K562 (cell line): ENCODE results near the gene LMTK2. TPM values are rescaled to one million over a fixed set of nuclear protein-coding genes. Genes with fewer than 3 reads are reported as not detected.

Experiments used
- ATAC-seq: fragments of 200-7000 bp; cut with Tn5 transposase; 3 replicates; pipeline ENCODE4 v1.9.1; 2020; ENCODE audit warnings: moderate library complexity
- BruUV-seq: library from RNA; stranded (reverse); fragments of 400-500 nt; replicated peaks from 2 replicates; lab custom pipeline; 2021; lab: Mats Ljungman, UMichigan
- CTCF ChIA-PET: fragments of 300-600 bp; formaldehyde crosslinking; extraction: SDS; loops from one replicate; lab custom pipeline; 2021; ENCODE audit warnings: low intra/inter-chr PET ratio; lab: Yijun Ruan, JAX
- POLR2A ChIA-PET: fragments of 300-600, 350-650 bp; sonication (Branson Sonifier 250); formaldehyde crosslinking; extraction: SDS; loops from one replicate; lab custom pipeline; 2021; ENCODE audit warnings: antibody characterized with exemption, inconsistent platforms; lab: Yijun Ruan, JAX
- DNase-seq, 4 experiments: peaks; one replicate each; pipeline versions ENCODE4 v3.0.0 to v3.0.0-alpha.2; 2011 to 2018; ENCODE audit warnings: low spot score in 3 of 4, mixed read lengths in 3 of 4; ENCODE audit errors: extremely low read depth in 1 of 4
- FAIRE-seq: peaks from 2 replicates; lab custom pipeline; 2011; peaks lifted over from hg19 to GRCh38; lab: Jason Lieb, UNC
- H2AFZ ChIP-seq: 2 replicates; pipeline ENCODE4 v1.6.0; 2011; ENCODE audit warnings: low read depth, low read length, control low read depth, inconsistent platforms
- H3K27ac ChIP-seq: fragments of 200-600 bp; 3 replicates; pipeline ENCODE4 v1.8.0; 2011; ENCODE audit warnings: low read depth, mild to moderate bottlenecking, control low read depth, inconsistent platforms, low read length, moderate library complexity, mixed read lengths; ENCODE audit errors: extremely low read depth
- H3K27me3 ChIP-seq, 2 experiments: fragments of 300-600 bp in 1 of 2; 2 replicates in 1 of 2; 3 replicates in 1 of 2; pipeline versions ENCODE4 v1.6.0 to v1.8.0; 2011; ENCODE audit warnings: inconsistent platforms in 2 of 2, low read length in 2 of 2, mild to moderate bottlenecking in 1 of 2, mixed read lengths in 1 of 2, moderate library complexity in 1 of 2; ENCODE audit not compliant: control insufficient read depth in 2 of 2, insufficient read depth in 2 of 2
- H3K36me3 ChIP-seq: fragments of 300-600 bp; 3 replicates; pipeline ENCODE4 v1.8.0; 2011; ENCODE audit warnings: mild to moderate bottlenecking, low read length, inconsistent platforms; ENCODE audit not compliant: control insufficient read depth, insufficient read depth
- H3K4me1 ChIP-seq, 2 experiments: fragments of 200-600 bp in 1 of 2; replicated peaks in 1 of 2; 2 replicates in 1 of 2; 3 replicates in 1 of 2; pipeline versions ENCODE4 v1.5.1 to v1.8.0; 2011; ENCODE audit warnings: inconsistent platforms in 2 of 2, low read length in 2 of 2, mild to moderate bottlenecking in 1 of 2, mixed read lengths in 1 of 2, moderate library complexity in 1 of 2; ENCODE audit not compliant: control insufficient read depth in 2 of 2, insufficient read depth in 2 of 2
- H3K4me2 ChIP-seq: 2 replicates; pipeline ENCODE4 v1.6.1; 2011; ENCODE audit warnings: low read length, control low read depth, inconsistent platforms, mixed read lengths; ENCODE audit not compliant: insufficient read depth
- H3K4me3 ChIP-seq: fragments of 200-600 bp; sonication (generic), shearing (Covaris generic); 2 replicates; pipeline ENCODE4 v1.5.1; 2016; ENCODE audit warnings: control low read depth, inconsistent platforms
- H3K79me2 ChIP-seq: fragments of 200-600 bp; 3 replicates; pipeline ENCODE4 v1.8.0; 2011; ENCODE audit warnings: low read length, inconsistent platforms; ENCODE audit not compliant: control insufficient read depth, insufficient read depth
- H3K9ac ChIP-seq, 2 experiments: 2 replicates each; pipeline versions ENCODE4 v1.6.0 to v1.6.1; 2011; ENCODE audit warnings: low read depth in 2 of 2, low read length in 2 of 2, control low read depth in 1 of 2, inconsistent platforms in 1 of 2, mild to moderate bottlenecking in 1 of 2, mixed read lengths in 1 of 2; ENCODE audit not compliant: insufficient read depth in 1 of 2
- H3K9me1 ChIP-seq: one replicate; pipeline ENCODE4 v1.6.0; 2011; ENCODE audit warnings: inconsistent platforms, mild to moderate bottlenecking, low read length, moderate library complexity; ENCODE audit not compliant: control insufficient read depth, insufficient read depth
- H3K9me3 ChIP-seq: replicated peaks from 2 replicates; pipeline ENCODE4 v1.5.1; 2011; ENCODE audit warnings: low read depth, low read length, inconsistent platforms; ENCODE audit not compliant: control insufficient read depth, insufficient read depth
- H4K20me1 ChIP-seq: replicated peaks from 2 replicates; pipeline ENCODE4 v1.6.1; 2011; ENCODE audit warnings: low read length, inconsistent platforms, mixed read lengths; ENCODE audit not compliant: control insufficient read depth, insufficient read depth
- BCL6 ChIP-seq: fragments of 250-450 bp; sonication (Bioruptor Pico); IDR thresholded peaks from 2 replicates; pipeline ENCODE4 v1.4.0; 2020
- BRD9 ChIP-seq: fragments of 450-650 bp; IDR thresholded peaks from 2 replicates; pipeline ENCODE4 v1.6.1; 2018; ENCODE audit warnings: low read depth; ENCODE audit not compliant: partially characterized antibody
- CREBBP ChIP-seq: IDR thresholded peaks from one replicate; pipeline ENCODE4 v1.6.1; 2012; ENCODE audit warnings: low read depth, mild to moderate bottlenecking, control low read depth, inconsistent platforms, low read length
- FOS ChIP-seq: IDR thresholded peaks from 3 replicates; pipeline ENCODE4 v1.6.1; 2011; ENCODE audit not compliant: insufficient read length; ENCODE audit errors: extremely low read depth
- GABPB1 ChIP-seq: sonication (generic); formaldehyde crosslinking; IDR thresholded peaks from 2 replicates; pipeline ENCODE4 v1.8.0; 2022; ENCODE audit warnings: mild to moderate bottlenecking, missing genetic modification reagents
- HCFC1 ChIP-seq: IDR thresholded peaks from 2 replicates; pipeline ENCODE4 v1.6.1; 2012; ENCODE audit warnings: low read depth, low read length, improper control_type of control experiment
- MBD2 ChIP-seq: sonication (generic); IDR thresholded peaks from 2 replicates; pipeline ENCODE4 v1.6.1; 2016; ENCODE audit warnings: low read depth, borderline replicate concordance
- MTA1 ChIP-seq: fragments of 450-650 bp; IDR thresholded peaks from 2 replicates; pipeline ENCODE4 v1.6.1; 2017; ENCODE audit warnings: borderline replicate concordance
- PCBP1 ChIP-seq: fragments of 200-400 bp; formaldehyde crosslinking; IDR thresholded peaks from 2 replicates; pipeline ENCODE4 v1.6.1; 2018; ENCODE audit warnings: mild to moderate bottlenecking, low read depth, low read length; ENCODE audit not compliant: poor library complexity, severe bottlenecking
- POLR2A ChIP-seq: fragments of 450-650 bp; conservative IDR thresholded peaks from 2 replicates; pipeline ENCODE4 v1.6.1; 2016
- POLR3G ChIP-seq: IDR thresholded peaks from 2 replicates; pipeline ENCODE4 v1.6.1; 2011; ENCODE audit not compliant: insufficient read length, insufficient replicate concordance; ENCODE audit errors: extremely low read depth
- RBFOX2 ChIP-seq: fragments of 200-400 bp; formaldehyde crosslinking; IDR thresholded peaks from 2 replicates; pipeline ENCODE4 v1.6.1; 2017; ENCODE audit warnings: low read depth, mild to moderate bottlenecking, low read length, moderate library complexity
- STAG1 ChIP-seq: sonication (generic); formaldehyde crosslinking; IDR thresholded peaks from 2 replicates; pipeline ENCODE4 v1.5.0; 2020; ENCODE audit warnings: missing genetic modification reagents, borderline replicate concordance
- ZNF407 ChIP-seq: fragments of 450-650 bp; IDR thresholded peaks from 2 replicates; pipeline ENCODE4 v1.6.1; 2016; ENCODE audit warnings: low read depth
- whole genome bisulfite sequencing: fragments of 100-300 bp; shearing (Covaris generic); methylation state at CpG from one replicate; pipeline ENCODE4 v1.1.6; 2016; ENCODE audit warnings: low coverage, mixed read lengths; ENCODE audit not compliant: insufficient coverage; ENCODE audit errors: missing lambda C conversion rate; 5-methylcytosine and 5-hydroxymethylcytosine counted together
- in situ Hi-C: fragments of 300-500 bp; cut with MboI; formaldehyde crosslinking; loops from 4 replicates; pipeline ENCODE4 v1.15.0; 2018; ENCODE audit warnings: inconsistent platforms, mixed read lengths
- intact Hi-C: fragments of 100-400 bp; cut with micrococcal nuclease; formaldehyde crosslinking; loops from 2 replicates; pipeline ENCODE4 v1.14.2; 2022
- polyA plus RNA-seq, 8 experiments: library from polyadenylated mRNA; depleted of rRNA in 4 of 8; stranded (reverse) in 5 of 8; unstranded in 3 of 8; fragments of >200 nt; fragmentation: Nextera tagmentation in 2 of 8; fragmentation: Illumina TruSeq in 1 of 8; extraction: Ambion mirVana in 2 of 8; extraction: Trizol in 1 of 8; gene quantifications; 2 replicates each; pipeline versions ENCODE4 v1.2.1 to v1.2.3, GENCODE V29; 2011 to 2014; ENCODE audit warnings: inconsistent platforms in 1 of 8, missing spikeins in 1 of 8
- total RNA-seq, 7 experiments: library from RNA; depleted of rRNA in 6 of 7; stranded (reverse); fragments of >200 nt in 6 of 7; fragmentation: Illumina TruSeq in 2 of 7; extraction: Trizol in 2 of 7; gene quantifications; 2 replicates each; pipeline versions ENCODE4 v1.2.1 to v1.2.3, GENCODE V29; 2011 to 2021; ENCODE audit warnings: low replicate concordance in 1 of 7

The LMTK2 gene
- total and polyA plus RNA-seq, 9 of the 15 experiments (the other 6 are each of a cell fraction or from before 2014, with no cell fraction given): 0.78 to 16.4 (median 6.3) TPM

GRCh38 chr7:98251601-98252424, 145.2 kb downstream of the LMTK2 start, which contains the start of gene TECPR1:
TECPR1 (minus strand) TSS chr7:98252232; CDS start chr7:98246146, 6,086 bp downstream.
- H3K4me2 ChIP-seq: peak within 1 kb of the TSS; percentile 91
- CTCF ChIA-PET: interaction anchor here (0.6 to 0.7 kb wide), 2 partner anchors 9 to 152 kb away, joined by 3 read pairs; no protein-coding TSS in a partner anchor
- no peaks in the 10 kb centered on the region for H3K9me1 ChIP-seq
- H3K27ac ChIP-seq: peak within 1 kb of the TSS; percentile 73
- peak within 1 kb of the TSS; percentile 92 for H2AFZ ChIP-seq
- H3K79me2 ChIP-seq: peaks cover 21% of the 10 kb centered on the region
- POLR2A ChIA-PET: no interaction called here
- BruUV-seq: no TSS peak
- FAIRE-seq (peak; percentile 85), ATAC-seq (peak; percentile 99), DNase-seq (peak; percentile 94 to 98 (median 97))
- no peaks in the 10 kb centered on the region for H4K20me1 ChIP-seq
- H3K9ac ChIP-seq: peak within 1 kb of the TSS; percentile 69 to 96
- H3K4me1 ChIP-seq: peaks cover 10 to 22% of the 10 kb centered on the region in 2 experiments; a peak in 4 of 5 replicates
- H3K9me3 ChIP-seq: no peaks in the 10 kb centered on the region
- intact Hi-C loops (no loop called here), in situ Hi-C loops (no loop called here)
- peak within 1 kb of the TSS; percentile 87 for H3K4me3 ChIP-seq
- no peaks in the 10 kb centered on the region for H3K27me3 ChIP-seq
- WGBS: 0% methylated on average over 15 of the region's 69 CpGs
- peaks cover 1% of the 10 kb centered on the region; the same call in 1 of the 3 replicates for H3K36me3 ChIP-seq
- TF ChIP-seq STAG1 (CRISPR knock-in tag) (no peak), RBFOX2 (peak; percentile 79), MBD2 (peak; percentile 84; the same call in 1 of the 2 replicates), PCBP1 (peak; percentile 20), POLR3G (no peak), POLR2A (peak; percentile 64; the same call in 1 of the 2 replicates), HCFC1 (peak; percentile 53; the same call in 1 of the 2 replicates), MTA1 (no peak), CREBBP (no peak), BRD9 (no peak), FOS (peak; percentile 85), BCL6 (CRISPR knock-in tag) (no peak), GABPB1 (CRISPR knock-in tag) (peak; percentile 92), ZNF407 (no peak)
